ENCODE measurements around the gene TRPM5. TPM values are rescaled to one million over a fixed set of nuclear protein-coding genes. Genes with fewer than 3 reads are reported as not detected.
A peak's percentile ranks its signal among the peaks of the same experiment; 100 is the strongest.

The TRPM5 gene
- total RNA-seq, 4 donors from 2014 or later = 8.1 to 24.2 (median 16.3) TPM

GRCh38 chr11:2399488-2400068, 44.7 kb downstream of the TRPM5 start:
- Histone ChIP-seq H3K36me3 (peaks cover 0 to 51% (median 0%) of the 10 kb centered on the region in 3 donors), H3K4me1 (peaks cover 0 to 24% (median 12%) of the 10 kb centered on the region in 4 donors), H3K4me3 (peak overlapping the region; percentile 59 to 73 (median 66)), H3K27me3 (no peaks in the 10 kb centered on the region), H3K27ac (peak overlapping the region; percentile 97 to 99 (median 97)), H3K9me3 (no peaks in the 10 kb centered on the region)
- TF ChIP-seq POLR2A (IDR thresholded peaks at IDR 0.05) (no peak), CTCF (IDR thresholded peaks at IDR 0.05) (no peak)
- DNase-seq = no peak

GRCh38 chr11:2398664-2399355, 45.5 kb downstream of the TRPM5 start:
- TF ChIP-seq CTCF (IDR thresholded peaks at IDR 0.05) (no peak), POLR2A (IDR thresholded peaks at IDR 0.05) (no peak)
- peaks cover 0 to 53% (median 0%) of the 10 kb centered on the region in 3 donors for H3K36me3 ChIP-seq
- H3K4me1 ChIP-seq = peaks cover 0 to 28% (median 16%) of the 10 kb centered on the region in 4 donors
- no peaks in the 10 kb centered on the region for H3K27me3 ChIP-seq
- H3K27ac ChIP-seq = peak overlapping the region; percentile 97 to 99 (median 97)
- peak overlapping the region in 2 of 4 donors; percentile 71 to 73 for H3K4me3 ChIP-seq
- no peaks in the 10 kb centered on the region for H3K9me3 ChIP-seq
- no peak for DNase-seq

GRCh38 chr11:2397005-2397404, 47.3 kb downstream of the TRPM5 start:
- Histone ChIP-seq H3K27ac (no peak overlapping the region), H3K36me3 (peaks cover 0 to 50% (median 0%) of the 10 kb centered on the region in 3 donors), H3K4me1 (peaks cover 0 to 42% (median 26%) of the 10 kb centered on the region in 4 donors), H3K9me3 (no peaks in the 10 kb centered on the region), H3K27me3 (no peaks in the 10 kb centered on the region), H3K4me3 (no peak overlapping the region)
- no peak for DNase-seq
- no peak for TF ChIP-seq POLR2A (IDR thresholded peaks at IDR 0.05)
- no peak for TF ChIP-seq CTCF (IDR thresholded peaks at IDR 0.05)

GRCh38 chr11:2396471-2396870, 47.8 kb downstream of the TRPM5 start:
- H3K4me3 ChIP-seq = no peak overlapping the region
- H3K4me1 ChIP-seq = peaks cover 0 to 37% (median 25%) of the 10 kb centered on the region in 4 donors
- H3K36me3 ChIP-seq = peaks cover 0 to 53% (median 0%) of the 10 kb centered on the region in 3 donors
- DNase-seq = no peak
- TF ChIP-seq CTCF (IDR thresholded peaks at IDR 0.05) (no peak), POLR2A (IDR thresholded peaks at IDR 0.05) (no peak)
- no peaks in the 10 kb centered on the region for H3K9me3 ChIP-seq
- H3K27ac ChIP-seq = no peak overlapping the region
- no peaks in the 10 kb centered on the region for H3K27me3 ChIP-seq

GRCh38 chr11:2395856-2396255, 48.5 kb downstream of the TRPM5 start:
- Histone ChIP-seq H3K27me3 (no peaks in the 10 kb centered on the region), H3K4me1 (peaks cover 0 to 36% (median 24%) of the 10 kb centered on the region in 4 donors), H3K4me3 (no peak overlapping the region), H3K9me3 (no peaks in the 10 kb centered on the region), H3K27ac (no peak overlapping the region), H3K36me3 (peaks cover 0 to 53% (median 0%) of the 10 kb centered on the region in 3 donors)
- TF ChIP-seq POLR2A (IDR thresholded peaks at IDR 0.05) = no peak
- TF ChIP-seq CTCF (IDR thresholded peaks at IDR 0.05) = no peak
- DNase-seq = no peak

All from Peyer's patch (tissue), 4 donors.